Fibroblast of the aortic adventitia (primary cell): Measurements from ENCODE around the gene NSMCE4A. TPM values are rescaled to one million over a fixed set of nuclear protein-coding genes. Genes with fewer than 3 reads are reported as not detected.
"Not testable (repeated sequence)": the region's sequence is repeated elsewhere in the genome, so short reads cannot be mapped to it uniquely, and the experiment has no call there.

Source experiments
- DNase-seq: peaks from one replicate; pipeline ENCODE4 v3.0.0-alpha.2; 2010; ENCODE audit warnings: low read depth
- H3K4me3 ChIP-seq: 2 replicates; pipeline ENCODE4 v1.5.1; 2011; ENCODE audit warnings: low read depth, mild to moderate bottlenecking, control low read depth, low read length, moderate library complexity
- total RNA-seq: library from RNA; depleted of rRNA; stranded (reverse); fragments of >200 nt; gene quantifications from 2 replicates; pipeline ENCODE4 v1.2.3, GENCODE V29; 2012; ENCODE audit warnings: low replicate concordance
- TF ChIP-seq, protein P1 (sequence below): IDR thresholded peaks from 2 replicates; pipeline ENCODE4 v1.5.1; 2011; ENCODE audit warnings: mild to moderate bottlenecking, low read length, control low read depth, inconsistent platforms; ENCODE audit not compliant: insufficient read depth

Gene NSMCE4A
- total RNA-seq, 1 donor = 39.3 TPM

- TF ChIP-seq, protein P1, sequence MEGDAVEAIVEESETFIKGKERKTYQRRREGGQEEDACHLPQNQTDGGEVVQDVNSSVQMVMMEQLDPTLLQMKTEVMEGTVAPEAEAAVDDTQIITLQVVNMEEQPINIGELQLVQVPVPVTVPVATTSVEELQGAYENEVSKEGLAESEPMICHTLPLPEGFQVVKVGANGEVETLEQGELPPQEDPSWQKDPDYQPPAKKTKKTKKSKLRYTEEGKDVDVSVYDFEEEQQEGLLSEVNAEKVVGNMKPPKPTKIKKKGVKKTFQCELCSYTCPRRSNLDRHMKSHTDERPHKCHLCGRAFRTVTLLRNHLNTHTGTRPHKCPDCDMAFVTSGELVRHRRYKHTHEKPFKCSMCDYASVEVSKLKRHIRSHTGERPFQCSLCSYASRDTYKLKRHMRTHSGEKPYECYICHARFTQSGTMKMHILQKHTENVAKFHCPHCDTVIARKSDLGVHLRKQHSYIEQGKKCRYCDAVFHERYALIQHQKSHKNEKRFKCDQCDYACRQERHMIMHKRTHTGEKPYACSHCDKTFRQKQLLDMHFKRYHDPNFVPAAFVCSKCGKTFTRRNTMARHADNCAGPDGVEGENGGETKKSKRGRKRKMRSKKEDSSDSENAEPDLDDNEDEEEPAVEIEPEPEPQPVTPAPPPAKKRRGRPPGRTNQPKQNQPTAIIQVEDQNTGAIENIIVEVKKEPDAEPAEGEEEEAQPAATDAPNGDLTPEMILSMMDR = no peak
Observed at GRCh38 chr10:121941532-121941931, 33.5 kb downstream of the NSMCE4A start.

DNA sequence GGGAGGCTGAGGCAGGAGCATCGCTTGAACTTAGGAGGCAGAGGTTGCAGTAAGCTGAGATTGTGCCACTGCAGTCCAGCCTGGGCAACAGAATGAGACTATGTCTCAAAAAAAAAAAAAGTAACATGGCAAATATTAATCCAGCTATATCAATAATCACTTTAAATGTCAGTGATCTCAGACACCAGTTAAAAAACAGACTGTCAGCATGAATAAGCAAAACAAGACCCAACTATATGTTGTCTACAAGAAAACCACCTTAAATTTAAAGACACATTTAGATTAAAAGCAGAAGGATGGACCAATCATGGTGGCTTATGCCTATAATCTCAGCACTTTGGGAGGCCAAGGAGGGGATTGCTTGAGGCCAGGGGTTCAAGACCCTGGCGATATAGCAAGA is 38.7 kb downstream of the NSMCE4A start:
- TF ChIP-seq, protein P1 = no peak
- H3K4me3 ChIP-seq = no peak overlapping the region
- no peak for DNase-seq

More at GRCh38 chr10:121941532-121941931, 33.5 kb downstream of the NSMCE4A start:
- no peak overlapping the region for H3K4me3 ChIP-seq
- DNase-seq = no peak

GRCh38 chr10:121935702-121936101 is 39.3 kb downstream of the NSMCE4A start:
- TF ChIP-seq, protein P1 = no peak

DNA sequence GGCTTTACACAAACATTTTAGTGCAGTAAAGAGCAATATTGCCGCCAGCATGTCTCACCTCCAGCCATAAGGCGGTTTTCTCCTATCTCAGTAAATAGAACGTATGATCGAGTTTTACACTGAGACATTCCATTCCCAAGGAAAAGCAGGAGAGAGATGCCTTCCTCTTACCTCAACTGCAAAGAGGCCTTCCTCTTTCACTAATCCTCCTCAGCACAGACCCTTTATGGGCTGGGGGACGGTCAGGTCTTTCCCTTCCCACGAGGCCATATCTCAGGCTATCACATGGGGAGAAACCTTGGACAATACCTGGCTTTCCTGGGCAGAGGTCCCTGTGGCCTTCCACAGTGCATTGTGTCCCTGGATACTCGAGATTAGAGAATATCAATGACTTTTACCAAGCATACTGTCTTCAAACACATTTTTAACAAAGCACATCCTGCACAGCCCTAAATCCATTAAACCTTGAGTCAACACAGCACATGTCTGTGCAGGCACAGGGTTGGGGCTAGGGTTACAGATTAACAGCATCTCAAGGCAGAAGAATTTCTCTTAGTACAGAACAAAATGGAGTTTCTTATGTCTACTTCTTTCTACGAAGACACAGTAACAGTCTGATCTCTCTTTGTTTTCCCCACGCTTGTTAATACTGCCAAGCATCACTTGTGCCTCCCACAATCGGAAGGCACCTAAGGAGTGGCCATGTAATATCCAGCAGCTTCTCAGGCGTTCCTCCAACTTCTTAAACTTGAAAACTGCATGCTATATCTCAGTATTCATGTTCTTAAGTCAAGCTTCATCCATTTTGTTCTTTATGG is 44.5 kb downstream of the NSMCE4A start:
- DNase-seq, H3K4me3 ChIP-seq: not testable (repeated sequence)

More at GRCh38 chr10:121935702-121936101, 39.3 kb downstream of the NSMCE4A start:
- DNase-seq = peak; percentile 46
- H3K4me3 ChIP-seq = no peak overlapping the region

DNA sequence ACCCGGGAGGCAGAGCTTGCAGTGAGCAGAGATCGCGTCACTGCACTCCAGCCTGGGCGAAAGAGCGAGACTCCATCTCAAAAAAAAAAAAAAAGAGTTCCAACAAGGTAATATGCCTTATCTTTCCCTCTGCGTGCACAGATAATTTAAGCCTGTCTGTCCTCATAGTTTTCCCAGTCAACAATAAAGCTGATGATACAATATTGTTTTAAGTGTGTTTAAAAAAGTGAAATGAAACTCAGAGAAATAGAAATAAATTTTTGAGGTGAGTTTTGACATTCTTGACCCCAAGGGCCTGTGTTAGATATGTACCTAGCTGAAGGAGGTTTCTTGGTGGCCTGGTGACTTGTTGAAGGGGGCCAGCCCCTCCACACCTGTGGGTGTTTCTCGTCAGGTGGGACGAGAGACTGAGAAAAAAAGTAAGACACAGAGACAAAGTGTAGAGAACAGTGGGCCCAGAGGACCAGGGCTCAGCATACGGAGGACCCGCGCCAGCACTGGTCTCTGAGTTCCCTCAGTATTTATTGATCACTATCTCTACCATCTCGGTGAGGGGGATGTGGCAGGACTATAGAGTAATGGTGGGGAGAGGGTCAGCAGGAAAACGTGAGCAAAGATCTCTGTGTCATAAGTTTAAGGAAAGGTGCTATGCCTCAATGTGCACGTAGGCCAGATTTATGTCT is 45.3 kb downstream of the NSMCE4A start:
- H3K4me3 ChIP-seq, DNase-seq: not testable (repeated sequence)

DNA sequence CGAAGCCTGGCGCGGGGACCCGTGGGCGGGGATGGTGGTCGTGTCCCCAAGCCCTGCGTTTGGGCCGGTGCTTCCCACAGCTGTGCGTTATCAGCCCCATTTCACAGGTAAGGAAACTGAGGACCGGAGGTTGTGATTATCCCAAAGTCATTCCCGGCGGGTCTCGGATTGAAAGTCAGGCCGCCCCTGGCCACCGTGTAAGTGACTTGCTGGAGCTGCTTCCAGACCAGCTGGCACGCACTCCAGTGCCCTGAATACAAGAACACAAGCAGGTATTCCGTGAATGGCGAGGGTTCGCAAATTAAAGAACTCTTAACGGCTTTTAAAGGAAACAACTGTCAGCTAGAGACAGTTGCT is 46.5 kb downstream of the NSMCE4A start:
- peak overlapping the region; percentile 88 for H3K4me3 ChIP-seq
- DNase-seq = peak; percentile 36
- TF ChIP-seq, protein P1 = no peak

DNA sequence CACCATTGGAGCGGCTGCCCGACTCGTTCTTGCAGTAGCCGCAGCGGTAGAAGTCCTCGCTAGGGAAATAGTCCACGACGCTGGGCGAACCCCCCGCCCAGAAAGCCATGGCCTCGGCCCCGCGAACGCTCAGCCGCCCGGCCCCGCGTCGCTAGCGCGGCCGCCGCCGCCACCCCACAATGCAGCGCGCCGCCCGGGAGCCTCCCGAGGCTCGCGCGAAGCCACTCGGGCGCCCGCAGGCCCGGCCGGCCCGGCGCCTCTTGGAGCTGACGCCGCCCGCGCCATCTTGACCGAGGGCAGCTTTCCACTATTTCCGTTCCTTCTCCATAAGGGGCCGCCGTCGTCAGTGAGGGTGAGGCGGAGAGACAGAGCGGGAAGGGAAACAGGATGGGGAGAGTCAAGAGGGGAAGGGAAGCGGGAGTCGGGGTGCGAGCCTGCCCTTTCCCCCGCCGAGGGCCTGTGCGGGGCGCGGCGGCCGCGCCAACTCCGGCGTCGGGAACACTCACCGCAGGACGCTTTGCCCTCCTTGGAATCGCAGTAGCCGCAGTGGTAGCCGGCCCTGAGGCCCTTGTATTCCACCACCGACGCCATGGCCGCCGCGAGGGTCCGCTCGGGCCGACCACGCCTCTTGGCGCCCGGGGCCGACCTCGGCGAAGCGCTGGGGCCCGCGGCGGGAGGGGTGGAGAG is 47.0 kb downstream of the NSMCE4A start, which contains the start of gene ATE1:
TSS of gene ATE1 (minus strand) at position 191 of the 687 bp plus-strand sequence. CDS start at position 109, 82 bp downstream.
- peak; percentile 89 for DNase-seq
- H3K4me3 ChIP-seq = peak within 1 kb of the TSS; percentile 88
- TF ChIP-seq, protein P1 = peak; percentile 22
